HEK293 (cell line): Measurements from ENCODE around the gene CDK4.

Experiments used
- CTCF ChIA-PET: fragments of 350-600 bp; formaldehyde crosslinking; extraction: SDS; loops from one replicate; lab custom pipeline; 2021; ENCODE audit warnings: antibody characterized with exemption; lab: Yijun Ruan, JAX
- POLR2A ChIA-PET: fragments of 300-600 bp; formaldehyde crosslinking; extraction: SDS; loops from one replicate; lab custom pipeline; 2020; ENCODE audit warnings: antibody characterized with exemption, inconsistent platforms; lab: Yijun Ruan, JAX
- H3K27ac ChIP-seq: fragments of 200-500 bp; sonication (Bioruptor generic); 2 replicates; pipeline ENCODE4 v1.5.1; 2014; ENCODE audit warnings: low read depth, low read length, control low read depth, inconsistent platforms; ENCODE audit errors: extremely low read depth
- H3K36me3 ChIP-seq, 2 experiments: fragments of 200-500 bp in 1 of 2; sonication (Bioruptor generic) in 1 of 2; 1 replicate in 1 of 2; 2 replicates in 1 of 2; pipeline ENCODE4 v1.5.1; 2014 to 2017; ENCODE audit warnings: inconsistent platforms in 2 of 2, low read length in 2 of 2; ENCODE audit not compliant: control insufficient read depth in 2 of 2, insufficient read depth in 1 of 2
- H3K4me1 ChIP-seq: fragments of 200-500 bp; sonication (Bioruptor generic); 2 replicates; pipeline ENCODE4 v1.5.1; 2014; ENCODE audit warnings: mild to moderate bottlenecking, low read length, inconsistent platforms; ENCODE audit not compliant: control insufficient read depth, insufficient read depth
- H3K4me3 ChIP-seq: 2 replicates; pipeline ENCODE4 v1.5.1; 2011; ENCODE audit warnings: low read depth, mild to moderate bottlenecking, control low read depth, low read length, moderate library complexity
- H3K9me3 ChIP-seq: fragments of 200-500 bp; sonication (Bioruptor generic); 2 replicates; pipeline ENCODE4 v1.5.1; 2014; ENCODE audit warnings: low read depth, low read length, inconsistent platforms; ENCODE audit not compliant: control insufficient read depth, insufficient read depth
- GLIS1 ChIP-seq: fragments of 450-650 bp; formaldehyde crosslinking; IDR thresholded peaks from 2 replicates; pipeline ENCODE4 v1.5.1; 2016; ENCODE audit warnings: missing biosample characterization, missing genetic modification characterization
- GLIS2 ChIP-seq: fragments of 450-650 bp; formaldehyde crosslinking; IDR thresholded peaks from 2 replicates; pipeline ENCODE4 v1.5.1; 2016; ENCODE audit warnings: missing biosample characterization, missing genetic modification characterization
- PRDM4 ChIP-seq: fragments of 450-650 bp; formaldehyde crosslinking; IDR thresholded peaks from 2 replicates; pipeline ENCODE4 v1.5.1; 2017; ENCODE audit warnings: missing biosample characterization, missing genetic modification characterization
- ZFHX2 ChIP-seq: fragments of 450-650 bp; formaldehyde crosslinking; conservative IDR thresholded peaks from 2 replicates; pipeline ENCODE4 v1.5.1; 2016; ENCODE audit warnings: missing biosample characterization, missing genetic modification characterization
- ZNF239 ChIP-seq: fragments of 450-650 bp; formaldehyde crosslinking; IDR thresholded peaks from 2 replicates; pipeline ENCODE4 v1.5.1; 2016; ENCODE audit warnings: missing biosample characterization, missing genetic modification characterization
- ZNF341 ChIP-seq: fragments of 450-650 bp; formaldehyde crosslinking; IDR thresholded peaks from 2 replicates; pipeline ENCODE4; 2016; ENCODE audit warnings: low read depth, missing biosample characterization, missing genetic modification characterization
- ZNF398 ChIP-seq: fragments of 450-650 bp; formaldehyde crosslinking; IDR thresholded peaks from 2 replicates; pipeline ENCODE4 v1.5.1; 2017; ENCODE audit warnings: missing biosample characterization, missing genetic modification characterization
- ZNF518A ChIP-seq: fragments of 450-650 bp; formaldehyde crosslinking; conservative IDR thresholded peaks from 2 replicates; pipeline ENCODE4 v1.5.1; 2016; ENCODE audit warnings: low read depth, missing biosample characterization, missing genetic modification characterization
- ZNF658 ChIP-seq: fragments of 450-650 bp; formaldehyde crosslinking; IDR thresholded peaks from 2 replicates; pipeline ENCODE4; 2016; ENCODE audit warnings: missing biosample characterization, missing genetic modification characterization
- ZNF670 ChIP-seq: fragments of 450-650 bp; formaldehyde crosslinking; IDR thresholded peaks from 2 replicates; pipeline ENCODE4 v1.5.1; 2016; ENCODE audit warnings: missing biosample characterization, missing genetic modification characterization, low read depth
- ZNF76 ChIP-seq: fragments of 450-650 bp; formaldehyde crosslinking; IDR thresholded peaks from 2 replicates; pipeline ENCODE4; 2016; ENCODE audit warnings: low read depth, missing biosample characterization, missing genetic modification characterization, borderline replicate concordance
- ZNF785 ChIP-seq: fragments of 450-650 bp; formaldehyde crosslinking; IDR thresholded peaks from 2 replicates; pipeline ENCODE4 v1.5.1; 2016; ENCODE audit warnings: missing biosample characterization, missing genetic modification characterization
- ZSCAN18 ChIP-seq: fragments of 450-650 bp; formaldehyde crosslinking; IDR thresholded peaks from 2 replicates; pipeline ENCODE4 v1.5.1; 2016; ENCODE audit warnings: missing biosample characterization, missing genetic modification characterization

The CDK4 gene

GRCh38 chr12:57758552-57759359 is 6.6 kb upstream of the CDK4 start:
- Histone ChIP-seq H3K9me3 (no peaks in the 10 kb centered on the region), H3K27ac (no peak overlapping the region), H3K4me1 (peaks cover 6% of the 10 kb centered on the region; the same call in 1 of the 2 replicates), H3K4me3 (no peak overlapping the region), H3K36me3 (peaks cover 10 to 46% of the 10 kb centered on the region in 2 experiments)
- ChIA-PET CTCF (interaction anchor here (0.6 to 2.3 kb wide), 17 partner anchors 9 to 583 kb away, joined by 3 to 8 read pairs (median 4); partner anchors contain the start of gene TSPAN31), POLR2A (interaction anchor here (1.0 to 1.2 kb wide), 3 partner anchors 14 to 183 kb away, joined by 3 to 4 read pairs (median 3); partner anchors contain the start of genes ATP23, EEF1AKMT3 and TSPAN31)
- TF ChIP-seq PRDM4 (tag by site-specific recombination) = no peak
- TF ChIP-seq ZSCAN18 (tag by site-specific recombination) = no peak
- no peak for TF ChIP-seq ZNF398 (tag by site-specific recombination)
- TF ChIP-seq ZNF785 (tag by site-specific recombination) = no peak
- TF ChIP-seq ZNF76 = no peak
- no peak for TF ChIP-seq ZNF239 (tag by site-specific recombination)
- no peak for TF ChIP-seq ZNF518A
- no peak for TF ChIP-seq GLIS2 (tag by site-specific recombination)
- TF ChIP-seq ZNF658 (tag by site-specific recombination) = no peak
- no peak for TF ChIP-seq GLIS1 (tag by site-specific recombination)
- TF ChIP-seq ZNF341 = no peak
- no peak for TF ChIP-seq ZFHX2 (tag by site-specific recombination)
- no peak for TF ChIP-seq ZNF670 (tag by site-specific recombination)
